Skin of body (tissue), 2 donors: ENCODE results near the gene SOAT2. TPM values are rescaled to one million over a fixed set of nuclear protein-coding genes. Genes with fewer than 3 reads are reported as not detected.
"Not testable (repeated sequence)": the region's sequence is repeated elsewhere in the genome, so short reads cannot be mapped to it uniquely, and the experiment has no call there.

Source experiments
- DNase-seq: peaks from one replicate; lab custom pipeline; 2025; lab: John Stamatoyannopoulos, UW
- total RNA-seq: library from RNA; depleted of rRNA; stranded (reverse); fragments of >200 nt; gene quantifications from one replicate; pipeline ENCODE4 v1.2.3, GENCODE V29; 2014

The SOAT2 gene
- total RNA-seq, 1 donor from 2014 or later = not detected

- DNase-seq = no peak
Observed at GRCh38 chr12:53133722-53134121, 30.4 kb downstream of the SOAT2 start.

GRCh38 chr12:53143355-53143754 lies 40.1 kb downstream of the SOAT2 start:
- DNase-seq = no peak

- DNase-seq = no peak
Observed at GRCh38 chr12:53145383-53146260, 42.3 kb downstream of the SOAT2 start.

- DNase-seq = no peak
Observed at GRCh38 chr12:53147181-53147580, 43.9 kb downstream of the SOAT2 start.

GRCh38 chr12:53147653-53148052 lies 44.4 kb downstream of the SOAT2 start:
- DNase-seq = no peak

GRCh38 chr12:53151039-53151438 lies 47.8 kb downstream of the SOAT2 start:
- DNase-seq = no peak

- no peak for DNase-seq
Observed at GRCh38 chr12:53152390-53152789, 49.1 kb downstream of the SOAT2 start.

GRCh38 chr12:53159195-53159839 lies 56.0 kb downstream of the SOAT2 start:
- DNase-seq = peak; percentile 30

GRCh38 chr12:53160000-53160399 lies 56.7 kb downstream of the SOAT2 start:
- DNase-seq = no peak

- no peak for DNase-seq
Observed at GRCh38 chr12:53160673-53161072, 57.4 kb downstream of the SOAT2 start.

GRCh38 chr12:53161119-53161911 lies 58.0 kb downstream of the SOAT2 start:
- no peak for DNase-seq

GRCh38 chr12:53163008-53163407 lies 59.7 kb downstream of the SOAT2 start:
- DNase-seq = not testable (repeated sequence)

GRCh38 chr12:53166837-53167236 lies 63.6 kb downstream of the SOAT2 start:
- DNase-seq = no peak

- DNase-seq = no peak
Observed at GRCh38 chr12:53169644-53170043, 66.4 kb downstream of the SOAT2 start.

GRCh38 chr12:53170215-53170614 lies 66.9 kb downstream of the SOAT2 start:
- no peak for DNase-seq

- DNase-seq = no peak
Observed at GRCh38 chr12:53170876-53171724, 67.8 kb downstream of the SOAT2 start.

GRCh38 chr12:53171725-53172329 lies 68.5 kb downstream of the SOAT2 start:
- DNase-seq = no peak

GRCh38 chr12:53172352-53172751 lies 69.1 kb downstream of the SOAT2 start:
- no peak for DNase-seq

- no peak for DNase-seq
Observed at GRCh38 chr12:53173085-53173715, 69.9 kb downstream of the SOAT2 start.
